ENCODE measurements around the gene ASCC1.

DNA sequence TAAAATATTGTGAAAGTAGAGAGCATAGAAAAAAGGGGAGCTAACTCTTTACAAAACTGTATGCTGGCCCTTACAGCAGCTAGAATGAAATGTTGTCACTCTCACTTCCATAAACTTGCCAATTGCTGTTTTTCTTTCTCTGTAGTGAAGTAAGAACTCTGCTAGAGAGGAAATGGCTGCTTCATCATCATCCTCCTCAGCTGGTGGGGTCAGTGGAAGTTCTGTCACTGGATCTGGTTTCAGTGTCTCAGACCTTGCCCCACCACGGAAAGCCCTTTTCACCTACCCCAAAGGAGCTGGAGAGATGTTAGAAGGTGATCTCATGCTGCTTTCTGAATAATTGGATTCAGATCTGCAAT is 7.6 kb upstream of the ASCC1 start:
- TF ChIP-seq, protein P1, sequence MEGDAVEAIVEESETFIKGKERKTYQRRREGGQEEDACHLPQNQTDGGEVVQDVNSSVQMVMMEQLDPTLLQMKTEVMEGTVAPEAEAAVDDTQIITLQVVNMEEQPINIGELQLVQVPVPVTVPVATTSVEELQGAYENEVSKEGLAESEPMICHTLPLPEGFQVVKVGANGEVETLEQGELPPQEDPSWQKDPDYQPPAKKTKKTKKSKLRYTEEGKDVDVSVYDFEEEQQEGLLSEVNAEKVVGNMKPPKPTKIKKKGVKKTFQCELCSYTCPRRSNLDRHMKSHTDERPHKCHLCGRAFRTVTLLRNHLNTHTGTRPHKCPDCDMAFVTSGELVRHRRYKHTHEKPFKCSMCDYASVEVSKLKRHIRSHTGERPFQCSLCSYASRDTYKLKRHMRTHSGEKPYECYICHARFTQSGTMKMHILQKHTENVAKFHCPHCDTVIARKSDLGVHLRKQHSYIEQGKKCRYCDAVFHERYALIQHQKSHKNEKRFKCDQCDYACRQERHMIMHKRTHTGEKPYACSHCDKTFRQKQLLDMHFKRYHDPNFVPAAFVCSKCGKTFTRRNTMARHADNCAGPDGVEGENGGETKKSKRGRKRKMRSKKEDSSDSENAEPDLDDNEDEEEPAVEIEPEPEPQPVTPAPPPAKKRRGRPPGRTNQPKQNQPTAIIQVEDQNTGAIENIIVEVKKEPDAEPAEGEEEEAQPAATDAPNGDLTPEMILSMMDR (IDR thresholded peaks at IDR 0.05), result no peak
- no peak for TF ChIP-seq EZH2 (IDR thresholded peaks at IDR 0.05; ENCODE audit: borderline replicate concordance, insufficient read depth, low read depth, low read length, poor library complexity, severe bottlenecking)
